Lung (tissue), 12 donors: Measurements from ENCODE around the gene PAK4. TPM values are rescaled to one million over a fixed set of nuclear protein-coding genes. Genes with fewer than 3 reads are reported as not detected.
"Not testable (repeated sequence)": the region's sequence is repeated elsewhere in the genome, so short reads cannot be mapped to it uniquely, and the experiment has no call there.

Source experiments
- ATAC-seq: fragments of 200-7000 bp; cut with Tn5 transposase; one replicate; pipeline ENCODE4 v1.9.1; 2020; ENCODE audit warnings: moderate number of reproducible peaks; ENCODE audit not compliant: insufficient read depth, low FRiP score
- DNase-seq, 3 donors: peaks; one replicate each; pipeline ENCODE4 v3.0.0-alpha.2; 2013 to 2017
- H3K27ac ChIP-seq, 2 donors: one replicate each; pipeline ENCODE4 v1.5.1; 2013; ENCODE audit warnings: mild to moderate bottlenecking in 2 of 2, moderate library complexity in 2 of 2, control low read depth in 1 of 2, inconsistent platforms in 1 of 2, low read depth in 1 of 2, low read length in 1 of 2
- H3K27me3 ChIP-seq, 3 donors: one replicate each; pipeline ENCODE4 v1.5.1; 2013; ENCODE audit warnings: low read length in 2 of 3; ENCODE audit not compliant: control insufficient read depth in 3 of 3, insufficient read depth in 3 of 3
- H3K36me3 ChIP-seq, 4 donors: one replicate each; pipeline ENCODE4 v1.5.1; 2013; ENCODE audit warnings: low read length in 4 of 4, mild to moderate bottlenecking in 1 of 4, moderate library complexity in 1 of 4; ENCODE audit not compliant: control insufficient read depth in 4 of 4, insufficient read depth in 4 of 4
- H3K4me1 ChIP-seq, 5 donors: one replicate each; pipeline ENCODE4 v1.5.1; 2013; ENCODE audit warnings: low read length in 5 of 5, mild to moderate bottlenecking in 2 of 5, moderate library complexity in 1 of 5; ENCODE audit not compliant: control insufficient read depth in 5 of 5, insufficient read depth in 5 of 5
- H3K4me3 ChIP-seq: one replicate; pipeline ENCODE4 v1.5.1; 2013; ENCODE audit warnings: mild to moderate bottlenecking, control low read depth, moderate library complexity
- H3K9ac ChIP-seq, 2 donors: one replicate each; pipeline ENCODE4 v1.5.1; 2013; ENCODE audit warnings: low read length in 2 of 2, control low read depth in 1 of 2; ENCODE audit not compliant: insufficient read depth in 1 of 2
- H3K9me3 ChIP-seq, 4 donors: one replicate each; pipeline ENCODE4 v1.5.1; 2013; ENCODE audit warnings: low read length in 3 of 4, mild to moderate bottlenecking in 1 of 4, moderate library complexity in 1 of 4; ENCODE audit not compliant: control insufficient read depth in 4 of 4, insufficient read depth in 3 of 4
- WGBS, 2 donors: extraction: QIAGEN DNeasy Blood & Tissue Kit; methylation state at CpG; one replicate each; pipeline ENCODE4 v1.1.7; 2013; 5-methylcytosine and 5-hydroxymethylcytosine counted together
- polyA plus RNA-seq, 2 donors: library from polyadenylated mRNA; stranded (reverse); fragments of 200-250 nt; gene quantifications; one replicate each; pipeline ENCODE4 v1.2.1, GENCODE V29; 2013
- total RNA-seq, 2 donors: library from RNA; depleted of rRNA in 1 of 2; stranded (reverse); fragments of >200 nt in 1 of 2; gene quantifications; one replicate each; pipeline ENCODE4 v1.2.1, GENCODE V29; 2014 to 2021
- TF ChIP-seq, protein P1 (sequence below): IDR thresholded peaks from 2 replicates; pipeline ENCODE4 v1.5.1; 2012; ENCODE audit warnings: mild to moderate bottlenecking; ENCODE audit errors: control extremely low read depth, extremely low read depth
- donor health status: control.
- donor health status: control.
- donor health status: Bipolar disorder and iron deficiency.
- donor health status: healthy.
- donor health status: DM: yes; HTN: yes; CAD: no.

The PAK4 gene
- total and polyA plus RNA-seq, 4 donors: 23.2 to 60.8 (median 36.7) TPM

DNA sequence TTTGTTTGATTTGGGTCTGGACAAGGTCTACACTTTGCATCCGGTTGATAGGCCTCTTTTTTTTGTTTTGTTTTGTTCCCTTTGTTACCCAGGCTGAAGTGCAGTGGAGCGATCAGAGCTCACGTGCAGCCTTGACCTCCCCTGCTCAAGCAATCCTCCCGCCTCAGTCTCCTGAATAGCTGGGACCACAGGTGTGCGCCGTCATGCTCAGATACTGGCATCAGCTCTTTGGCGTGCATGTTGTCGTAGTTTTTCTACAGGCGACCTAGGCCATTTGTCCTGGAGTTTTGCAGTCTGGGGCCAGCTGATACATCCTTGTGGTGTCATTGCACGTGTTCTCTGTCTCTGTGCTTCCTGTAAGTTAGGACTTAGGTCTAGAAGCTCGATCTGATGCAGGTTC, 16.3 kb downstream of the PAK4 start:
- DNase-seq: no peak
- H3K27ac ChIP-seq: peak overlapping the region in 1 of 2 donors; percentile 26
- H3K4me1 ChIP-seq: peaks cover 8 to 45% (median 30%) of the 10 kb centered on the region in 5 donors
- H3K36me3 ChIP-seq: no peaks in the 10 kb centered on the region
- no peaks in the 10 kb centered on the region for H3K27me3 ChIP-seq
- no peak for ATAC-seq
- no peak overlapping the region for H3K9ac ChIP-seq
- H3K4me3 ChIP-seq: no peak overlapping the region
- WGBS, 2 donors: 54 to 70% methylated on average over 11 of the region's 11 CpGs
- TF ChIP-seq, protein P1, sequence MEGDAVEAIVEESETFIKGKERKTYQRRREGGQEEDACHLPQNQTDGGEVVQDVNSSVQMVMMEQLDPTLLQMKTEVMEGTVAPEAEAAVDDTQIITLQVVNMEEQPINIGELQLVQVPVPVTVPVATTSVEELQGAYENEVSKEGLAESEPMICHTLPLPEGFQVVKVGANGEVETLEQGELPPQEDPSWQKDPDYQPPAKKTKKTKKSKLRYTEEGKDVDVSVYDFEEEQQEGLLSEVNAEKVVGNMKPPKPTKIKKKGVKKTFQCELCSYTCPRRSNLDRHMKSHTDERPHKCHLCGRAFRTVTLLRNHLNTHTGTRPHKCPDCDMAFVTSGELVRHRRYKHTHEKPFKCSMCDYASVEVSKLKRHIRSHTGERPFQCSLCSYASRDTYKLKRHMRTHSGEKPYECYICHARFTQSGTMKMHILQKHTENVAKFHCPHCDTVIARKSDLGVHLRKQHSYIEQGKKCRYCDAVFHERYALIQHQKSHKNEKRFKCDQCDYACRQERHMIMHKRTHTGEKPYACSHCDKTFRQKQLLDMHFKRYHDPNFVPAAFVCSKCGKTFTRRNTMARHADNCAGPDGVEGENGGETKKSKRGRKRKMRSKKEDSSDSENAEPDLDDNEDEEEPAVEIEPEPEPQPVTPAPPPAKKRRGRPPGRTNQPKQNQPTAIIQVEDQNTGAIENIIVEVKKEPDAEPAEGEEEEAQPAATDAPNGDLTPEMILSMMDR: no peak
- H3K9me3 ChIP-seq: no peaks in the 10 kb centered on the region

- TF ChIP-seq, protein P1: no peak
- no peak for ATAC-seq
- H3K9me3 ChIP-seq: no peaks in the 10 kb centered on the region
- peaks cover 8 to 45% (median 30%) of the 10 kb centered on the region in 5 donors for H3K4me1 ChIP-seq
- H3K27ac ChIP-seq: peak overlapping the region in 1 of 2 donors; percentile 37
- WGBS, 2 donors: 43 to 74% methylated on average over 5 of the region's 5 CpGs
- no peaks in the 10 kb centered on the region for H3K36me3 ChIP-seq
- H3K4me3 ChIP-seq: no peak overlapping the region
- no peaks in the 10 kb centered on the region for H3K27me3 ChIP-seq
- no peak overlapping the region for H3K9ac ChIP-seq
- peak in 1 of 3 donors; percentile 9 for DNase-seq
Measured at GRCh38 chr19:39142630-39143029, 17.0 kb downstream of the PAK4 start.

- peaks cover 8 to 38% (median 25%) of the 10 kb centered on the region in 5 donors for H3K4me1 ChIP-seq
- not testable (repeated sequence) for H3K9ac ChIP-seq, H3K9me3 ChIP-seq, H3K27me3 ChIP-seq, DNase-seq, H3K4me3 ChIP-seq, ATAC-seq, H3K36me3 ChIP-seq
- WGBS, 2 donors: 72 to 81% methylated on average over 5 of the region's 5 CpGs
- peak overlapping the region in 1 of 2 donors; percentile 69 for H3K27ac ChIP-seq
Measured at GRCh38 chr19:39143757-39144289, 18.2 kb downstream of the PAK4 start.

- Histone ChIP-seq H3K36me3 (peaks cover 0 to 4% (median 1%) of the 10 kb centered on the region in 4 donors), H3K9ac (no peak overlapping the region), H3K4me3 (no peak overlapping the region), H3K9me3 (no peaks in the 10 kb centered on the region), H3K27ac (peak overlapping the region in 1 of 2 donors; percentile 69), H3K27me3 (no peaks in the 10 kb centered on the region), H3K4me1 (peaks cover 8 to 31% (median 19%) of the 10 kb centered on the region in 5 donors)
- ATAC-seq (no peak), DNase-seq (peak; percentile 54 to 78 (median 56))
- TF ChIP-seq, protein P1: no peak
- 20 to 27% methylated on average over 14 of the region's 14 CpGs for WGBS, 2 donors
Measured at GRCh38 chr19:39144290-39145071, 18.9 kb downstream of the PAK4 start.
